Gastroesophageal sphincter (tissue), 4 donors: Measurements from ENCODE around the gene GRPEL1. TPM values are rescaled to one million over a fixed set of nuclear protein-coding genes. Genes with fewer than 3 reads are reported as not detected.

Source experiments
- ATAC-seq: fragments of 150-250 bp; one replicate; pipeline ENCODE4 v1.9.1; 2016; ENCODE audit warnings: mild to moderate bottlenecking, moderate library complexity
- H3K27ac ChIP-seq, 4 donors: fragments of 200-600 bp; sonication (generic) in 3 of 4; 1 replicate in 3 of 4; 2 replicates in 1 of 4; pipeline ENCODE4 v1.5.1; 2016 to 2019
- H3K27me3 ChIP-seq: fragments of 200-600 bp; sonication (generic); one replicate; pipeline ENCODE4 v1.5.1; 2019
- H3K36me3 ChIP-seq, 2 donors: fragments of 200-600 bp; sonication (generic); one replicate each; pipeline ENCODE4 v1.5.1; 2019; ENCODE audit warnings: control low read depth in 1 of 2
- H3K4me1 ChIP-seq, 3 donors: fragments of 200-600 bp; sonication (generic); 1 replicate in 2 of 3; 2 replicates in 1 of 3; pipeline ENCODE4 v1.5.1; 2016 to 2019; ENCODE audit warnings: control low read depth in 2 of 3
- H3K4me3 ChIP-seq, 2 donors: fragments of 200-600 bp; sonication (generic); one replicate each; pipeline ENCODE4 v1.5.1; 2019; ENCODE audit warnings: mild to moderate bottlenecking in 1 of 2, moderate library complexity in 1 of 2
- H3K9me3 ChIP-seq, 3 donors: fragments of 200-600 bp; sonication (generic); one replicate each; pipeline ENCODE4 v1.5.1; 2017 to 2019; ENCODE audit warnings: control low read depth in 2 of 3
- CTCF ChIP-seq, 4 experiments: fragments of 200-600 bp in 2 of 4; fragments of 450-650 bp in 2 of 4; sonication (generic) in 1 of 4; IDR thresholded peaks; one replicate each; pipeline ENCODE4 v1.5.1; 2017 to 2019; ENCODE audit warnings: antibody characterized with exemption in 4 of 4, mild to moderate bottlenecking in 2 of 4, moderate library complexity in 2 of 4
- EP300 ChIP-seq: sonication (generic); formaldehyde crosslinking; IDR thresholded peaks from one replicate; pipeline ENCODE4 v1.6.1; 2017; ENCODE audit warnings: antibody characterized with exemption, mild to moderate bottlenecking
- POLR2A ChIP-seq, 2 donors: fragments of 450-650 bp; IDR thresholded peaks; one replicate each; pipeline ENCODE4 v1.6.1; 2017; ENCODE audit warnings: antibody characterized with exemption in 2 of 2, mild to moderate bottlenecking in 2 of 2, moderate library complexity in 1 of 2
- POLR2AphosphoS5 ChIP-seq: sonication (generic); formaldehyde crosslinking; IDR thresholded peaks from one replicate; pipeline ENCODE4 v1.6.1; 2017; ENCODE audit warnings: antibody characterized with exemption
- WGBS, 2 donors: methylation state at CpG; one replicate each; pipeline ENCODE4 v1.1.5; 2018; ENCODE audit warnings: low coverage in 1 of 2; 5-methylcytosine and 5-hydroxymethylcytosine counted together
- total RNA-seq, 4 donors: library from RNA; depleted of rRNA; stranded (reverse); fragments of >200 nt; gene quantifications; one replicate each; pipeline ENCODE4 v1.1.0, GENCODE V29; 2016

The GRPEL1 gene
- total RNA-seq, 4 donors from 2014 or later, result 14.0 to 32.8 (median 23.9) TPM

- Histone ChIP-seq H3K9me3 (no peaks in the 10 kb centered on the region), H3K27ac (no peak overlapping the region), H3K4me3 (no peak overlapping the region), H3K36me3 (peaks cover 0 to 93% of the 10 kb centered on the region in 2 donors), H3K4me1 (no peaks in the 10 kb centered on the region), H3K27me3 (no peaks in the 10 kb centered on the region)
- no peak for TF ChIP-seq EP300
- no peak for TF ChIP-seq POLR2AphosphoS5
- TF ChIP-seq CTCF (IDR thresholded peaks at IDR 0.05), result no peak
- TF ChIP-seq POLR2A (IDR thresholded peaks at IDR 0.05), result no peak
- no peak for ATAC-seq
- WGBS, 2 donors, result 86 to 92% methylated on average over 2 to 7 of the region's 10 CpGs
These were observed 48.5 kb downstream of the GRPEL1 start for GRCh38 chr4:7019367-7019766.

GRCh38 chr4:7018281-7018680 lies 49.6 kb downstream of the GRPEL1 start:
- H3K4me3 ChIP-seq, result no peak overlapping the region
- no peaks in the 10 kb centered on the region for H3K27me3 ChIP-seq
- H3K4me1 ChIP-seq, result no peaks in the 10 kb centered on the region
- TF ChIP-seq EP300 (no peak), CTCF (IDR thresholded peaks at IDR 0.05) (no peak), POLR2A (IDR thresholded peaks at IDR 0.05) (no peak), POLR2AphosphoS5 (no peak)
- no peak for ATAC-seq
- H3K9me3 ChIP-seq, result no peaks in the 10 kb centered on the region
- 89% methylated on average over 5 of the region's 9 CpGs; no CpG with 5 or more reads in 1 of the 2 donors for WGBS, 2 donors
- H3K36me3 ChIP-seq, result peaks cover 0 to 93% of the 10 kb centered on the region in 2 donors
- no peak overlapping the region for H3K27ac ChIP-seq

- TF ChIP-seq POLR2A (IDR thresholded peaks at IDR 0.05) (no peak), EP300 (no peak), CTCF (IDR thresholded peaks at IDR 0.05) (no peak), POLR2AphosphoS5 (no peak)
- Histone ChIP-seq H3K9me3 (no peaks in the 10 kb centered on the region), H3K27ac (no peak overlapping the region), H3K36me3 (peaks cover 0 to 93% of the 10 kb centered on the region in 2 donors), H3K4me3 (no peak overlapping the region), H3K27me3 (no peaks in the 10 kb centered on the region), H3K4me1 (no peaks in the 10 kb centered on the region)
- ATAC-seq, result no peak
- 83 to 84% methylated on average over 5 to 6 of the region's 6 CpGs for WGBS, 2 donors
These were observed 50.3 kb downstream of the GRPEL1 start for GRCh38 chr4:7017446-7018048.

GRCh38 chr4:7016512-7016911 lies 51.4 kb downstream of the GRPEL1 start:
- no peaks in the 10 kb centered on the region for H3K27me3 ChIP-seq
- TF ChIP-seq POLR2AphosphoS5 (no peak), CTCF (IDR thresholded peaks at IDR 0.05) (no peak), POLR2A (IDR thresholded peaks at IDR 0.05) (no peak), EP300 (no peak)
- ATAC-seq, result no peak
- H3K4me3 ChIP-seq, result no peak overlapping the region
- no peaks in the 10 kb centered on the region for H3K9me3 ChIP-seq
- H3K36me3 ChIP-seq, result peaks cover 0 to 93% of the 10 kb centered on the region in 2 donors
- no peaks in the 10 kb centered on the region for H3K4me1 ChIP-seq
- WGBS, 2 donors, result 84 to 90% methylated on average over 5 to 6 of the region's 6 CpGs
- no peak overlapping the region for H3K27ac ChIP-seq

- no peaks in the 10 kb centered on the region for H3K27me3 ChIP-seq
- peaks cover 0 to 93% of the 10 kb centered on the region in 2 donors for H3K36me3 ChIP-seq
- ATAC-seq, result no peak
- no peaks in the 10 kb centered on the region for H3K9me3 ChIP-seq
- WGBS, 2 donors, result 54 to 96% methylated on average over 4 to 5 of the region's 11 CpGs
- H3K27ac ChIP-seq, result no peak overlapping the region
- H3K4me3 ChIP-seq, result no peak overlapping the region
- no peak for TF ChIP-seq EP300
- TF ChIP-seq CTCF (IDR thresholded peaks at IDR 0.05), result no peak
- no peak for TF ChIP-seq POLR2AphosphoS5
- TF ChIP-seq POLR2A (IDR thresholded peaks at IDR 0.05), result no peak
- no peaks in the 10 kb centered on the region for H3K4me1 ChIP-seq
These were observed 51.8 kb downstream of the GRPEL1 start for GRCh38 chr4:7016086-7016485.
